Measurements from ENCODE around the gene CDS2.

DNA sequence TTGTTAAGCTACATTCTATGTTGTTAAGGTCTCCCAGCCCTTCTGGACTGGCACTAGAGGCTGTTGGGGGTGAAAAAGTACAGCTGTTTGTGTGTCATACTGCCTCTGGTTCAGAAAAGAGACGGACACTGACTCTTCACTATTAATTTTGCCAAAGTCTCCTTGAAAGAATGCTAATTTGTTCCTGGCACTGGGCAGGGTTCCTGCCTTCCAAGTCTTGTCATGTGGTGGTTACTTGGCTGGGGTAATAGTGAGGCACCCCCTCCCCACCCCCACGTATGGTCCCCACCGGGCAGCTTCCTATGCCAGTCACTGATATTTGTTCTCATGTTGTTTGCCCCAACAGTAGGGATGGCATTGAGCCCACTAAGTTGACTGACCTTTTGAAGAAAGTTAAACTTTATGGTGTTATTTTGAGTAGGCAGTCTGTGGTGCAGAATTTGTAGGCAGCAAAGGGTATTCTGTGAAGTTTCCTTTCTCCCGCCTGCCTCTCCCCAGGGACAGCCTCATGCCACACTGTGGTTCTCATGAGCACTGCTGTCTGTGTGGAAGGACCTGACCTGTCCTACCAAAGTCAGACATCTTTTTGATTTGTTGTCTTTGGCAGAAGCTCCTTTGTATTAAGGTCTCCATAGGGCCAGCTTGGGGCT, 8.7 kb downstream of the CDS2 start:
- no peak for TF ChIP-seq ATF3 (IDR thresholded peaks at IDR 0.05)
- TF ChIP-seq, protein P1, sequence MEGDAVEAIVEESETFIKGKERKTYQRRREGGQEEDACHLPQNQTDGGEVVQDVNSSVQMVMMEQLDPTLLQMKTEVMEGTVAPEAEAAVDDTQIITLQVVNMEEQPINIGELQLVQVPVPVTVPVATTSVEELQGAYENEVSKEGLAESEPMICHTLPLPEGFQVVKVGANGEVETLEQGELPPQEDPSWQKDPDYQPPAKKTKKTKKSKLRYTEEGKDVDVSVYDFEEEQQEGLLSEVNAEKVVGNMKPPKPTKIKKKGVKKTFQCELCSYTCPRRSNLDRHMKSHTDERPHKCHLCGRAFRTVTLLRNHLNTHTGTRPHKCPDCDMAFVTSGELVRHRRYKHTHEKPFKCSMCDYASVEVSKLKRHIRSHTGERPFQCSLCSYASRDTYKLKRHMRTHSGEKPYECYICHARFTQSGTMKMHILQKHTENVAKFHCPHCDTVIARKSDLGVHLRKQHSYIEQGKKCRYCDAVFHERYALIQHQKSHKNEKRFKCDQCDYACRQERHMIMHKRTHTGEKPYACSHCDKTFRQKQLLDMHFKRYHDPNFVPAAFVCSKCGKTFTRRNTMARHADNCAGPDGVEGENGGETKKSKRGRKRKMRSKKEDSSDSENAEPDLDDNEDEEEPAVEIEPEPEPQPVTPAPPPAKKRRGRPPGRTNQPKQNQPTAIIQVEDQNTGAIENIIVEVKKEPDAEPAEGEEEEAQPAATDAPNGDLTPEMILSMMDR (IDR thresholded peaks at IDR 0.05; ENCODE audit: low read depth, low read length, missing input control), result peak; percentile 10
